Measurements from ENCODE around the gene FZR1.
"Not testable (repeated sequence)": the region's sequence is repeated elsewhere in the genome, so short reads cannot be mapped to it uniquely, and the experiment has no call there.

Gene FZR1

GRCh38 chr19:3576696-3577443, 70.8 kb downstream of the FZR1 start:
- DNase-seq = no peak

- no peak for DNase-seq
These were observed 71.7 kb downstream of the FZR1 start for GRCh38 chr19:3577723-3578344.

- DNase-seq = no peak
These were observed 72.3 kb downstream of the FZR1 start for GRCh38 chr19:3578390-3578789.

- DNase-seq = no peak
These were observed 74.2 kb downstream of the FZR1 start for GRCh38 chr19:3580156-3580934.

- not testable (repeated sequence) for DNase-seq
These were observed 75.7 kb downstream of the FZR1 start for GRCh38 chr19:3581792-3582191.

- not testable (repeated sequence) for DNase-seq
These were observed 78.1 kb downstream of the FZR1 start for GRCh38 chr19:3584036-3584802.

- no peak for DNase-seq
These were observed 79.4 kb downstream of the FZR1 start, which contains the start of gene GIPC3 for GRCh38 chr19:3585301-3586126. TSS of gene GIPC3 (plus strand) at chr19:3585478. CDS start at chr19:3585598, 120 bp downstream.

GRCh38 chr19:3586127-3586626, 80.1 kb downstream of the FZR1 start:
- DNase-seq = no peak

GRCh38 chr19:3586707-3587346, 80.7 kb downstream of the FZR1 start:
- DNase-seq = no peak
